Stimulated activated effector memory CD8-positive, alpha-beta T cell treated with anti-CD3 and anti-CD28 coated beads, Interleukin-12 subunit alpha, Interleukin-12 subunit beta, amount 100 ng/mL, for 72 hours (primary cell): ENCODE results near the gene ZBTB46.
A peak's percentile ranks its signal among the peaks of the same experiment; 100 is the strongest.

ENCODE experiments used
- ATAC-seq: fragments of 150-1000 bp; cut with Tn5 transposase; 2 replicates; pipeline ENCODE4 v1.10.0; 2021
- DNase-seq, 2 donors: peaks; one replicate each; pipeline ENCODE4 v3.0.0; 2021 to 2022; ENCODE audit warnings: low spot score in 2 of 2
- H3K27ac Mint-ChIP-seq: one replicate; pipeline ENCODE4 v1.8.0; 2022; ENCODE audit warnings: mild to moderate bottlenecking, mixed read lengths
- H3K36me3 Mint-ChIP-seq: one replicate; pipeline ENCODE4 v1.8.0; 2022; ENCODE audit warnings: mild to moderate bottlenecking, mixed read lengths
- H3K4me1 Mint-ChIP-seq: one replicate; pipeline ENCODE4 v1.8.0; 2022; ENCODE audit warnings: mixed read lengths
- H3K4me3 Mint-ChIP-seq: one replicate; pipeline ENCODE4 v1.8.0; 2022; ENCODE audit warnings: mild to moderate bottlenecking, mixed read lengths
- H3K9me3 Mint-ChIP-seq: one replicate; pipeline ENCODE4 v1.8.0; 2022; ENCODE audit warnings: mixed read lengths

The ZBTB46 gene

DNA sequence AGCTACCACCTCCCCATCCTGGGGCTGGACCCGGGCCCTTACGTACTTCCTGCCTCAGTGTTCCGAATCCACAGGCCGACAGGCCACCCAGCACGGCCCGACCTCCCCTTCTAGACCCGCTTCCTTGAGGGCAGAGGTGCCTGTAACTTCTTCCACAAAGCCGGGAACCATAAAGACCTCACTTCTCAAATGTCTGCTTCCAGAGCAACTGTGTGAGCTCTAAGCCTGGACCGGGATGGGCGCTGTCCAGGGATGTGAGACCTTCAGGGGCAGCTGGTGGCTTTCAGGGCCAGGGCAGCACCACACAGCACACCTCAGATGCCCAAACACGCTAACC lies 82.2 kb downstream of the ZBTB46 start:
- no peaks in the 10 kb centered on the region for H3K9me3 Mint-ChIP-seq
- ATAC-seq (no peak), DNase-seq (no peak)
- peak overlapping the region; percentile 86 for H3K27ac Mint-ChIP-seq
- no peak overlapping the region for H3K4me3 Mint-ChIP-seq
- H3K36me3 Mint-ChIP-seq = peaks cover 1% of the 10 kb centered on the region
- peaks cover 22% of the 10 kb centered on the region for H3K4me1 Mint-ChIP-seq

DNA sequence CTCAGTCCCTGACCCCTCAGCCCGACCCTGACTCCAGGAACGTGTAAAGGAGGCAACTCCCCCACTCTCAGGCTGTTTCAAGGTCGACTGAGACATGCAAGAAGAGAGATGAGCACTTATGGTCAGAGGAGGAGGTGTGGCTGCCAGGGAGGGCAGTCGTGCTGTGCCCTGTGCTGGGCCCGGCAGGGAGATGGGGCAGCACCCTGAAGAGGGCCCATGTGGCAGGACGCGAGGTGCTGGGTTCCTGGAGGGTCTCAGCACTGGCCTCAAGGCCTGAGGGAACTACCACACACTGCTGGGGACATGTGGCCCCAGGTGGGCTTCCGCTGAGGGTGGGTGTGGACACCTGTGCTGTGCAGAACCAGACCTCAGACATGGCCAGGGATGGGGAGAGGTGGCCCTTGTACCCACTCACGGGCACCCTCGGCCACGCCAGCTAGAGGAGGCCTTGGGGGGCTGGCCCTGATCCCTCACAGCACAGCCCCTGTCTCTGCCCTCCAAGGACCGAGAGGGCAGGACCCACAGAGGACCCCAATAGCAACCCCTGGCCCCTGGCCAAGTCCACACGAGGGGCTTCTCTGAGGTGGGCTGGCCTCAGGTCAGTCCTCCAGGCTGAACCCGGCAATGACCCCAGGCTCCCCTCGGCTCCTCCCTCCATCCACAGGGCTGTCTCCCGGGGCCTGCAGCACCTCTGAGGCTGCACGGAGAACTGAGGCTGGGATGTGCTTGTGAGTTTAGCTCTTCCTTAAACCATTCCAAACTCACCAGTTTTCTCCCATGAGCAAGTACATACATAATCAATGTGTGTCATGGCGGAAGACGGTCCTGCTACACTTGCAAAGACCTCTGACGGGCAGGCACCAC lies 82.8 kb downstream of the ZBTB46 start:
- Mint-ChIP-seq H3K4me3 (no peak overlapping the region), H3K9me3 (no peaks in the 10 kb centered on the region), H3K4me1 (peaks cover 22% of the 10 kb centered on the region), H3K27ac (peak overlapping the region; percentile 86), H3K36me3 (peaks cover 7% of the 10 kb centered on the region)
- ATAC-seq (no peak), DNase-seq (no peak)

DNA sequence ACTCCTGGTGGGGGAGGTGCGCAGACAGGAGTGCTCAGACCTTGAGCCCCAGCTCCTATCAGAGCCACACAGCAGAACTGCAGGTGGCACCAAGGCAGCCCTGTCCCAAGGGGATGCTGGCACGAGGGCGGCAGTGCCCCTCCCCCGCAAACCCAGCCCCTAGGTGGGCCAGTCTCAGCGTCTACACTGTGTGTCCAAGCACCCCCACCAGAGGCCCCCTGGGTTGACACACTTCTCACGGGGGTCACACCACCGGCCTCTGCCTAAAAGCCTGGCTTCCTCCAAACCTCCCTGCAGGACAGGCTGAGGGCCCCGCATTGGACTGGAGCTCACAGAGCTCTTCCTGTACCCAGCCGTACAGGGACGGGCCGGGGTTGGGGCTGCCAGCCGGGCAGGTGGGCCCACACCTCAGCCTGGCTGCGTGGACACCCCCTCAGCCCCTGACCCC lies 83.4 kb downstream of the ZBTB46 start:
- H3K4me3 Mint-ChIP-seq = no peak overlapping the region
- no peak for DNase-seq

DNA sequence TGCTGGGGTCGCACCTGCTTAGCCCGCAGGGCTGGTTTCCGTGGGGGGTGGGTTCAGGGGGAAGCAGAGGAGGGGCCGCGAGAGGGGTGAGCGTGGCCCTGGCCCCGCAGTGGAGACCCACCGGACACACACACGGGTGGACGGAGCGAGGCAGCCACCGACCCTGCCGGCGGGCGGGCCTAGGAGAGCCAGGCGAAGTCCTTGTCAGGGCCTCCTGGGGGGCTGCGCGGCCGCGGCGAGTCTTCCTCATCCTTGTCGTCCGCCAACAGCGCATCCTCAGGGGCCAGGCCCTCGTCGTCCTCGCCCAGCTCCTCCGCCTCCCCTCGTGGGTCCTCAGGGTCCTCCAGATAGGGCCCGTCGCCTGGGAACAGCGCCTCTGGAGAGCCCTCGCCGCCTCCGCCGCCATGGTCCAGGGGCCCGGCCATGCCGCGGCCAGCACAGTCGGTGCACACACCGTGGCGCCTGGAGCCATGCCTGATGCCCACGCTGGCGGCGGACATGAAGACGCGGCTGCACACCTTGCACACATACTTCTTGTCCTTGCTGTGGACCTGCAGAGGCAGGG lies 84.2 kb downstream of the ZBTB46 start:
- H3K4me1 Mint-ChIP-seq = peaks cover 19% of the 10 kb centered on the region
- H3K9me3 Mint-ChIP-seq = no peaks in the 10 kb centered on the region
- ATAC-seq (no peak), DNase-seq (no peak)
- H3K27ac Mint-ChIP-seq = no peak overlapping the region
- no peak overlapping the region for H3K4me3 Mint-ChIP-seq
- peaks cover 13% of the 10 kb centered on the region for H3K36me3 Mint-ChIP-seq

More for the DNA sequence above, 83.4 kb downstream of the ZBTB46 start:
- no peaks in the 10 kb centered on the region for H3K9me3 Mint-ChIP-seq
- ATAC-seq = no peak
- peaks cover 10% of the 10 kb centered on the region for H3K36me3 Mint-ChIP-seq
- no peak overlapping the region for H3K27ac Mint-ChIP-seq
- H3K4me1 Mint-ChIP-seq = peaks cover 22% of the 10 kb centered on the region

DNA sequence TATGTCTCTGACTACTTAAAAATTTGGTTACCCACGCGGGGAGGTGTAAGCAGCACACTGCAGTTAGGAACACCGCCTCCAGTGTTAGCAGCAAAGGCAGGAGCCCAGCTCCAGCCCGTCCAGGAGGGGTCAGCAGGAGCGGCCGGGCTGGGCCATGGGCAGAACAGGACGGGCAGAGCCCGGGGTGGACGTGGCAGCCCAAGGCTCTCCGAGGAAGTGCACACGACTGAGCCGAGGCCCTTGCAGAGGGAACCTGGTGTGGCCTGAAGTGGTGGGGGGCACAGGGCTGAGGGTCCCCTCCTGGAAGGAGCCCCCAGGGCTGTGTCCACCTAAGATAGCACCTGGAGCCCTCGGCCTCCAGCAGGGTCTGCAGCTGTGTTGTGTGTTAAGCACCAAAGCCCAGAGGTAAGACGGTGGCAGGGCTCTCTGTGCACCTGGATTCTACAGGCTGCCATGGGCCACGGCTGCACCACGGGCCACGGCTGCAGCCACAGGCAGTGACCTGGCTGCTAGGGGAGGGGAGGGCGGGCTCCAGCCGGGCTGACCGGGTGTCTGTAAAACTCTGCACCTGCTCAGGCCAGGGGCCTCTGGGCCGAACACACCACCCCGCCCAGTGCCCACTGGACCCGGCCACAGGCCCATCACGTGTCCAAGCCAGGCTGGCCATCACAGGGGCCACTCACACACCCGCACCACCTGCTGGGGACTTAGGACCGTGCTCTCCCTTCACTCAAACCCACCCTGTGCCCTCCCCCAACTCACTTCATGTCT lies 84.9 kb downstream of the ZBTB46 start:
- H3K9me3 Mint-ChIP-seq = no peaks in the 10 kb centered on the region
- no peak overlapping the region for H3K4me3 Mint-ChIP-seq
- peaks cover 12% of the 10 kb centered on the region for H3K4me1 Mint-ChIP-seq
- DNase-seq (no peak), ATAC-seq (no peak)
- H3K36me3 Mint-ChIP-seq = peaks cover 17% of the 10 kb centered on the region
- no peak overlapping the region for H3K27ac Mint-ChIP-seq

DNA sequence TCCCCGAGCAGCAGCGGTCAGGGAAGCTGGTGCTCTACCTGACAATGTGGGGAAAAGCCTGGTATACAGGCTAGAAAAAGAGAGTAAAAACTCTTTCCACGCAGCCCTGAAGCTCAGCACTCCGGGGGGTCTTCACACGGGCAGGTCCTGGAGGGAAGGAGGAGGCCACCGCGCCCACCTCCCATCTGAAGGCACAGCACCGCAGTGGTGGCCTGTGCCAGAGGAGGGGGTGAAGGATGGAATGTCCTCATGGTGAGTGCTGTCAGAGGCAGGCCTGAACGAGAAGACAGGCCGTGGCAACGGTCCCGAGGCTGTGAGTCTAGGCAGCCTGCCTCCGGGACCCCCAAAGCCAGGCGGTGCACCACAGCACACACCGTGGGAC lies 85.6 kb downstream of the ZBTB46 start:
- Mint-ChIP-seq H3K4me3 (no peak overlapping the region), H3K27ac (no peak overlapping the region), H3K9me3 (no peaks in the 10 kb centered on the region), H3K36me3 (peaks cover 17% of the 10 kb centered on the region), H3K4me1 (peaks cover 5% of the 10 kb centered on the region)
- ATAC-seq (no peak), DNase-seq (no peak)

DNA sequence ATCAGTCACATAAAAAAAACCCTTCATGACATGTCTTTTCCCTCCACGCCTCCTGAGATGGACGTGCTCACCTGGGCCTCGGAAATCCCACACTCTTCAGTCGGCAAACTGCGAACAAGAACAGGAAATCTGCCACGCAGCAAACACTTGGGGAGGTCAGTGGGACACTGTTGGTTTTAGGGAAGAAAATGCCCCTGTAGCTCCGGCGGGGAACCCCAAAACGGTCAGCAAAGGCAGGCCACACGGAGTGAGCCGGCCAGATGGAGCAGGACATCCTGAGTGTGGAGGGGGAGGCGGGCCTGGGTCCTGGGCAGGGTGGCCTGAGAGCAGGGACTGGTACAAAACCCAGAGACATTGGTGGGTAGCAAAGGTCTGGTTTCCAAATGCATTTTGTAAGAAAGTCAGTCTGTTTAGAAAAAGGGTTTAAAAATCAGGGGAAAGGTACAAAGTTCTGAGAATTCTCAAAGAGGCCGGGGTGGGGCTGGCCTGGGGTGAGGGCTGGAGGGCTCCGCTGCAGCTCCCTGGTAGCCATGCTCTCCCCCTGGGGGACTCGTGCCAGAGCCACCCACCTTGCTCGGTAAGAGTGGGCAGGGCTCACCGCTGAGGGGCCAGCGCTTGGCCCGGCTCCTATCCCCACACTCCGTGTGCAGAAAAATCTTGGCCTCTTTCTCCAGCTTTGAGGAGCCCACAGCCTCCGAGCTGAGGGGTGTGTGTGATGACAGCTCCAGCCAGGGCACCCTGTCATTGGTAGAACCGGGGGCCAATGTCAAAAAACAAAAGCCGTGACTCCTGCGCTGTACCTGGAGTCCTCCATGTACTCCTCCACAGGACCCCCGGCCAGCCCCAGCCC lies 86.3 kb downstream of the ZBTB46 start:
- ATAC-seq (no peak), DNase-seq (no peak)
- peaks cover 4% of the 10 kb centered on the region for H3K4me1 Mint-ChIP-seq
- H3K4me3 Mint-ChIP-seq = no peak overlapping the region
- peaks cover 17% of the 10 kb centered on the region for H3K36me3 Mint-ChIP-seq
- no peak overlapping the region for H3K27ac Mint-ChIP-seq
- no peaks in the 10 kb centered on the region for H3K9me3 Mint-ChIP-seq

DNA sequence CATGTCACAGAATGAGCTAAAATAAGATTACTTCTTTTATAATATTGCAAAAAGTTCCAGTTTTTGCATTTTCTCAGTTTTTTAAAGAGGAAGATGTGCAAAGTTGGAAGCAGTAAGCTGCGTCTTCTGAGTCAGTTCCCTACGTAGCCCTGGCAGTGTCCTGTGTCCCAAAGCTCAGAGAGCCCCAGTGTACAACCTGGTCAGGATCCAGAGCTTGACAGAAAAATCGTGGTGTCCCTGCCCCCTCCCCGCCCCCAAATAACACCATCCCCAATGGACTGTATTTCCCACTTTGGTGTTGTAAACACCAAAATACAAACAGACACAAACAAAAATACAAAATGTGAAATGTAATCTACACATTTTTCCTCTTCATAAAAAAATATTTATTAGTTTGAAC lies 86.9 kb downstream of the ZBTB46 start:
- ATAC-seq (no peak), DNase-seq (no peak)
- no peaks in the 10 kb centered on the region for H3K9me3 Mint-ChIP-seq
- H3K4me1 Mint-ChIP-seq = no peaks in the 10 kb centered on the region
- H3K36me3 Mint-ChIP-seq = peaks cover 17% of the 10 kb centered on the region
- no peak overlapping the region for H3K27ac Mint-ChIP-seq
- no peak overlapping the region for H3K4me3 Mint-ChIP-seq

DNA sequence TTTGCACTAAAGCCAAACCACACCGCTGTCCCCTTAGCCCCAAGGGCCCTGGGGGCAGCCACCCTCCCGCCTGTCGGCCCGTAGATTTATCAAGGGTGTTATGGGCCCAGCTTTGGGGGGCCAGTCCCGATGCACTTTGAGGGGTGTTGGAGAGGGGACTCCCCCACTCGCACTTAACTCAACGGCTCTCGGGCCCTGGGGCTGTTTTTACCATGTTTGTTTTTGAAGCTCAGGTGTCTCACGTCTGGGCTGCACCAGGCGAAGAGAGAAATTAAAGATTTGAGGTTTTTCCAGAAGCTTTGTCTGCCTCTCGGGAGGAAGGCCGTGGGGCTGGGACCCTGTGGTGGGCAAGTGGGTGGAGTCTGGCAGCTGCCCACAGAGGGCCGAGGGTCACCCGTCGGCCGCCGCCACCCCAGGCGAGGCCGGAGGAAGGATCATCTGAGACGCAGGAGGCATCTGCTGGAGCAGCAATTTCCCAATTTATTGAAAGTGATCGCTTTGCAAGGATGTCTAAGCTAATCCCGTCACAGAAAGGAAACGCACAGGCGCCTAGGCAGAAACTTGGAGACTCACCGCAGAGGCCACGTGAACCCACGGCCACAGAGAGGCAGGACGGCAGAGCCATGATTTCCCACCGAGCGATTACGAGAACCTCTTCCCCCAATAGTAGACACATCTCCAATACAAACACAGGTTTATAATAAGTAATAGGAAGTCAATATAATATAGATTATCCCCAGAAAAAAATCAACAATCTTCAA lies 87.7 kb downstream of the ZBTB46 start:
- ATAC-seq (no peak), DNase-seq (no peak)

DNA sequence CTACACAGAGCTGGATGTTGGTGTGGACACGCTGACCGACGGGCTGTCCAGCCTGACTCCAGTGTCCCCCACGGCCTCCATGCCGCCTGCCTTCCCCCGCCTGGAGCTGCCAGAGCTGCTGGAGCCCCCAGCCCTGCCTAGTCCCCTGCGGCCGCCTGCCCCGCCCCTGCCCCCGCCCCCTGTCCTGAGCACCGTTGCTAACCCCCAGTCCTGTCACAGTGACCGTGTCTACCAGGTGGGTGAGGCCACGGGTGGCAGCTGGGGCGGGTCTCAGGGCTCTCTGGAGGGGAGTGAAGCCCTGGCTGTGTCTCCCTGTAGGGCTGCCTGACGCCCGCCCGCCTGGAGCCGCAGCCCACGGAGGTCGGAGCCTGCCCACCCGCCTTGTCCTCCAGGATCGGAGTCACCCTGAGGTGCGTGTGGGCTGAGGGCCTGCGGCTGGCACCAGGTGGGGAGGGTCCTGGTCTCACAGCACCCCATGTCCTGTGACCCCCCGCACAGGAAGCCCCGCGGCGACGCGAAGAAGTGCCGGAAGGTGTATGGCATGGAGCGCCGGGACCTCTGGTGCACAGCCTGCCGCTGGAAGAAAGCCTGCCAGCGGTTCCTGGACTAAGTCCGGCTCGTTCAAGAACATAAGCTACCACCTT lies 88.6 kb downstream of the ZBTB46 start:
- Mint-ChIP-seq H3K9me3 (no peaks in the 10 kb centered on the region), H3K4me1 (no peaks in the 10 kb centered on the region), H3K36me3 (peaks cover 17% of the 10 kb centered on the region), H3K27ac (no peak overlapping the region), H3K4me3 (no peak overlapping the region)
- DNase-seq (no peak), ATAC-seq (no peak)

More for the DNA sequence above, 87.7 kb downstream of the ZBTB46 start:
- H3K27ac Mint-ChIP-seq = no peak overlapping the region
- no peaks in the 10 kb centered on the region for H3K4me1 Mint-ChIP-seq
- no peak overlapping the region for H3K4me3 Mint-ChIP-seq
- peaks cover 17% of the 10 kb centered on the region for H3K36me3 Mint-ChIP-seq
- H3K9me3 Mint-ChIP-seq = no peaks in the 10 kb centered on the region

DNA sequence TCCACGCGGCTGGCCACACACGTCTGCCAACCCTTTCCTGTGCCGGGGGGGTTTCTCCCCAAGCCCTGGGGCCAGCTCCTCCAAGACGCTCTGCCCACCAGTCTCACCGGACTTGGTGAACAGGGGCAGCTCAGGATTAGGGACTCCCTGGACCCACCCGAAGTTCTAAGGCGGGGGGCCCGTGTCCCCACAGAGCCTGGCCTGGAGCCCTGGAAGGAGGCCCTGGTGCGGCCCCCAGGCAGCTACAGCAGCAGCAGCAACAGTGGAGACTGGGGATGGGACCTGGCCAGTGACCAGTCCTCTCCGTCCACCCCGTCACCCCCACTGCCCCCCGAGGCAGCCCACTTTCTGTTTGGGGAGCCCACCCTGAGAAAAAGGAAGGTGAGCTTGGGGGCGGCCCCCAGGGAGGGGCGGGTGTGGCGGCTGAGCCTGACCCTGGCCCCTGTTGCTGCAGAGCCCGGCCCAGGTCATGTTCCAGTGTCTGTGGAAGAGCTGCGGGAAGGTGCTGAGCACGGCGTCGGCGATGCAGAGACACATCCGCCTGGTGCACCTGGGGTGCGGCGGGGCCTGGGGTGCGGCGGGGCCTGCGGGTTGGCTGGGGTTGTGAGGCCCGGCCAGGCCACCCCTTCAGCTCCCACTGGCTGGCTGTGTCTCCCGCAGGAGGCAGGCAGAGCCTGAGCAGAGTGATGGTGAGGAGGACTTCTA lies 89.2 kb downstream of the ZBTB46 start:
- no peak for DNase-seq
- H3K4me3 Mint-ChIP-seq = peak overlapping the region; percentile 55
- H3K9me3 Mint-ChIP-seq = no peaks in the 10 kb centered on the region
- H3K36me3 Mint-ChIP-seq = peaks cover 17% of the 10 kb centered on the region
- H3K4me1 Mint-ChIP-seq = peaks cover 4% of the 10 kb centered on the region
- H3K27ac Mint-ChIP-seq = no peak overlapping the region
- no peak for ATAC-seq

DNA sequence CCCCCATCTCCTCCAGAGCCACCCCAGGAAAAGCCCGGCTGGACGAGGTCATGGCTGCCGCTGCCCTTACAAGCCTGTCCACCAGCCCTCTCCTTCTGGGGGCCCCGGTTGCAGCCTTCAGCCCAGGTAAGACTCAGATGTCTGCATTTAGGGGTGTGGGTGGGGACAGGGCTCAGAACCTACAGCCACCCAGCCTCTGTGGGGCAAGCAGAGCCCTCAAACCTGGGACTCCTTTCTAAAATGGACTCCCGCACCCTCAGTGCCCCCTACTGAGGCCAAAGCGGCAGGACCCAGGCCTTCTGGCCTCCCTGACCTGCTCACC lies 89.7 kb downstream of the ZBTB46 start:
- peaks cover 21% of the 10 kb centered on the region for H3K36me3 Mint-ChIP-seq
- H3K9me3 Mint-ChIP-seq = no peaks in the 10 kb centered on the region
- ATAC-seq (no peak), DNase-seq (no peak)
- peaks cover 9% of the 10 kb centered on the region for H3K4me1 Mint-ChIP-seq
- peak overlapping the region; percentile 55 for H3K4me3 Mint-ChIP-seq
- H3K27ac Mint-ChIP-seq = no peak overlapping the region

DNA sequence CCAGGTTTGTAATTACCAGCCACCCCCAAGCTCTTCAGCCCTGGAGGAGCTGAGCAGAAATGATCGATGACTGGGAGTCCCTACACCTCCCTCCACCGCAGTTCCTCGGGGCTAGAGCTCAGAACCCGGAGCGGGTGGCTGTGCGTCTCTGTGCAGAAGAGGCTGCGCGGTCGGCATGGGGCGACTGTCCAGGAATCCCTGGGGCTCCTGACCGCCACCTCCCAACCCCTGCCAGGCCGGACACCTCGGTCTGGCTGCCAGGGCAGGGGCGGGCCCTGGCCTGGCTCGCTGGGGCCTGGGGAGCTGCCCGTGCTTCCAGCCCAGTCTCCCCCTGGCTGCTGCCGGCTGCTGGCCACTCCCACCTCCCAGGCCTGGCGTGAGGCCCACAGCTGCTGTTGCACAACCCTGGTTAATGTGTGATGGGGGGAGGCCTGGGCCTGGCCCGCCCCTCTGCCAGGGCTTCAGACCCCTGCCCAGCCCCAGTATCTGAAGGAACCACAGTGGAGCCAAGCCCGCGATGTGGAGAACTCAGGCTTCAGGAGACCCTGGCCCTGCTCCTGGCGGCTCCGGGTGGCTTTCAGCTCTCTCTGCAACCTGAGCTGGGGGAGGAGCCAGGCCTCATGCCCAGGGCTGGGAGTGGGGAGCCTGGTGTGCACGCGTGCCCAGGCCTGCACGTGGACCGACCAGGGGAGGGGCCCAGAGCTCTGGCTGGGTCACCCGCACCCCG lies 90.3 kb downstream of the ZBTB46 start:
- DNase-seq = no peak
- no peak overlapping the region for H3K27ac Mint-ChIP-seq
- H3K36me3 Mint-ChIP-seq = peaks cover 26% of the 10 kb centered on the region
- peaks cover 14% of the 10 kb centered on the region for H3K4me1 Mint-ChIP-seq
- peak overlapping the region; percentile 55 for H3K4me3 Mint-ChIP-seq
- ATAC-seq = peak; percentile 23
- no peaks in the 10 kb centered on the region for H3K9me3 Mint-ChIP-seq
